Peyer's patch (tissue), 4 donors: Measurements from ENCODE around the gene LEKR1.

Source experiments
- CTCF ChIP-seq, 6 experiments: fragments of 450-650 bp in 4 of 6; fragments of 200-600 bp in 2 of 6; sonication (generic) in 1 of 6; IDR thresholded peaks; one replicate each; pipeline ENCODE4 v1.5.1; 2017 to 2019; ENCODE audit warnings: antibody characterized with exemption in 6 of 6, mild to moderate bottlenecking in 3 of 6, moderate library complexity in 1 of 6
- POLR2A ChIP-seq, 2 donors: fragments of 450-650 bp; IDR thresholded peaks; one replicate each; pipeline ENCODE4 v1.5.1; 2017; ENCODE audit warnings: antibody characterized with exemption in 2 of 2, mild to moderate bottlenecking in 2 of 2, moderate library complexity in 2 of 2

DNA sequence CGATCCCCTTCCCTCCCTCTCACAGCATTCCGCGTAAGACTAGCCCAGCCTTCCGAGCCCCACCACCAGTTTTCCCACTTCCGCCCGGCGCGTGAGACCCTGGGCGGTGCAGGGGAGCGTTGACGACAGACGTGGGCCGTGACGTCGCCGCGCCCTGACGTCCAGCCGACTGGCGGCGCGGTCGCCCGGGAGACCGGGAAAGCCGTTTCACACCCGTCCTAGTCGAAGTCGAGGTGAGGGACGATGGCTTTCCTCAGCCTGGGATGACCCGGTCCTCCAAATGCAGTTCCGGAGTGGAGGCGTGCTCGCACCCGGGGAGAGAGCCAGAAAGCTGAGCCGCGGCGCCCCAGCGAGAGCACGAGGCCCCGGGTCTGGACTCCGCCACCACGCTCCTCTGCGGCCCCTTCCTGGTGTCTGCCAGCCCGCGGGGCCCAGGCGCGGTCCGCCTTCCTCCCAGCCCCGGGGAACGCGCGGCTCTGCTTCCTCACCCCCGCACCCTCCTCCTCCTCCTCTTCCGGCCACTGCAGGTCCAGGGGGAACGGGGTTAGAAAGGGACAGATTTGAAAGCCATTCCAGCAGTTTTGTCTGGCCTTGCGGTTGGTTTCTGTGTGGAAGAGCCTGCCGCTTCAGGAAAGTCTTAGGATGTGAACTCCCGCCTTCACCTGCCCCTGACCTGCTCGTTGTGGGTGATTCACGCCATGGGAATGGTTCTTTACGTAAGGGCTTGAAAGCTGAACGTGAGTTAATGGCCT, at the start of gene LEKR1:
- TF ChIP-seq CTCF (IDR thresholded peaks at IDR 0.05) (no peak), POLR2A (IDR thresholded peaks at IDR 0.05) (peak; percentile 63 to 68)
